WTC11 (cell line): ENCODE measurements around the gene WDR75.

Source experiments
- MAX ChIP-seq: sonication (generic); formaldehyde crosslinking; IDR thresholded peaks from 2 replicates; pipeline ENCODE4 v1.8.0; 2022; ENCODE audit warnings: mild to moderate bottlenecking, missing genetic modification reagents
- MLX ChIP-seq: sonication (generic); formaldehyde crosslinking; IDR thresholded peaks from 2 replicates; pipeline ENCODE4 v1.8.1; 2023; ENCODE audit warnings: mild to moderate bottlenecking, missing genetic modification reagents, moderate library complexity
- SMAD3 ChIP-seq: sonication (generic); formaldehyde crosslinking; IDR thresholded peaks from 2 replicates; pipeline ENCODE4 v1.8.0; 2022; ENCODE audit warnings: missing genetic modification reagents, mild to moderate bottlenecking, borderline replicate concordance

- TF ChIP-seq MAX (CRISPR knock-in tag) (no peak), SMAD3 (CRISPR knock-in tag) (no peak), MLX (no peak)
Observed at GRCh38 chr2:189412330-189412953, 28.8 kb upstream of the WDR75 start.
